Hepatic stellate cell (primary cell): ENCODE results near the gene FMN2.
"Not testable (repeated sequence)": the region's sequence is repeated elsewhere in the genome, so short reads cannot be mapped to it uniquely, and the experiment has no call there.

Experiments
- DNase-seq: peaks from one replicate; pipeline ENCODE4 v3.0.0; 2011; ENCODE audit warnings: low spot score

FMN2 gene

DNA sequence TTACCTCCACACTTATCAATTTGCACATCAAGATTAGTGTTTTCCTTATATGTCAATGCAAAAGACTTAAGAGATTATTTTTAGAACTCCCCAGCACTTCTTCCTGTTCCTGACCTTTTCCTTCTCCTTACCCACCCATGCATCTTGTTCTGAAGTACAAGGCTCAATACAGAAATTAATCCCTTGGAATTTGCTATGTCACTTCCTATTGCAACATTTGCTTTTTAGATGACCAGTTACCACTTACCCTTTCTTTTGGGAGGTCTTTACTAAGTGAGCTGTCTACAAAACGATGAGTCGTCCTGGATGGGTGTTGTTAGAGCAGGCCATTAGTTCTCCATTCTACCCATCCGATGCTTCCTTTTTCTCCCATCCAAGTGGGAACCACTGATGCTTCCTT lies 221.2 kb downstream of the FMN2 start:
- DNase-seq, result peak; percentile 16

- no peak for DNase-seq
Observed at GRCh38 chr1:240314845-240315801, 223.4 kb downstream of the FMN2 start.

- DNase-seq, result no peak
Observed at GRCh38 chr1:240319998-240320397, 228.3 kb downstream of the FMN2 start.

DNA sequence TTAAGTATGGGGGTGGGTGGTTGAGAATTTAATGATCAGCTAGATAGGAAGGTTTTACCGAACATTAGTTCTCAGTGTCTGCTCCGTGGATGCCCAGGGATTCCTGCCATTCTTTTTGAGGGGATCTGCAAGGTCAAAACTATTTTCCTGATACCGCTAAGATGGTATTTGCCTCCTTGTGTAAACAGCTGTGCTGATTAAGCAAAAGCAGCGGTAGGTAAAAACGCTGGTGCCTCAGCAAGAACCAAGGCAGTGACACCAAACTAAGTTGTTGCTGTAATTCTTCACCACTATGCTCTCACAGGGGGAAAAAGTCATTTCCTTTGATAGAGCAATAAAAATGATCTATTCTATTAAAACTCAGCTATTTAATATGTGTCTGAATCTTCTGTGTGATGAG lies 229.0 kb downstream of the FMN2 start:
- no peak for DNase-seq

DNA sequence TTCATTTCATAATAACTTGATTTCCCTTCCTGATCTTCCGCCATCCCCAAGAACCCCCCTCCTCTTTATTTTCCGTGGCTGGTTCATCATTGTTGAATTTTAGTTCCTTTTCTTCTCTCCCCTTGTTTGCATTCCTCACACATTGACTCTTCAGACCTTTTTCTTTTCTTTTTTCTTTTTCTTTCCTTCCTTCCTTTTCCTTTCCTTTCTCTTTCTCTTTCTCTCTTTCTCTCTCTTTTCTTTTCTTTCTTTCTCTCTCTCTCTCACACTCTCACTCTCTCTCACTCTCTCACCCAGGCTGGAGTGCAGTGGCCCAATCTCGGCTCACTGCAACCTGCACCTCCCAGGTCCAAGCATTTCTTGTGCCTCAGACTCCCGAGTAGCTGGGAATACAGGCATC lies 231.3 kb downstream of the FMN2 start:
- no peak for DNase-seq

DNA sequence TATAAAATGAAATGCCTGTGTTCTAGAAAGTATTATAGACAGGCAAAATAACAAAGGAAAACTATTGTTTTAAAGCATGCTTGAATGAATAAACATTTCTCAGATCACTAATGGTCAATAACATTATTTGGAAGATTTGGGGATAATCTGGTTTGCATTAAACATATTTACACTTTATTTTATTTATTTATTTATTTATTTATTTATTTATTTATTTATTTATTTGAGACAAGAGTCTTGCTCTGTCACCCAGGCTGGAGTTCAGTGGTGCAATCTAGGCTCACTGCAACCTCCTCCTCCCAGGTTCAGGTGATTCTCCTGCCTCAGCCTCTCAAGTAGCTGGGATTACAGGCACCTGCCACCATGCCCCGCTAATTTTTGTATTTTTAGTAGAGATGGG lies 236.7 kb downstream of the FMN2 start:
- DNase-seq, result not testable (repeated sequence)

DNA sequence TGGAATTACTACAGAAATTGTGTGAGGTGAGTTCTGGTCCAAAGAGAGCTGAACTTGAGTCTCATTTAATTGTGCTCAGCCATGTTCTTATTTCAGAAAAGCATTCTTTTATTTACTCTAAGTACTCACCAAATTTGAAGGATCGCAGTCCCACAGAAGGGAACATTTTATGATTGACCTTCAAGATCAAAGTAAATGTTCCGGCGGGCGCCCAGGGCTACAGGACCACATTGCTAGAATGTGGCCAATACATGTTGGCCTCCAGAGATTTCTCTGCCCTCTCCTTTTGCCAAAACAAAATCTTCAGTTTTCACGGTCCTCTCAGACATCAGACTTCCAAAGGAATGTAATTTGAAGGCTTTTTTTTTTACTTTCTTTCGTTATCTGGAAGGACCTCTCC lies 237.8 kb downstream of the FMN2 start:
- DNase-seq, result no peak

DNA sequence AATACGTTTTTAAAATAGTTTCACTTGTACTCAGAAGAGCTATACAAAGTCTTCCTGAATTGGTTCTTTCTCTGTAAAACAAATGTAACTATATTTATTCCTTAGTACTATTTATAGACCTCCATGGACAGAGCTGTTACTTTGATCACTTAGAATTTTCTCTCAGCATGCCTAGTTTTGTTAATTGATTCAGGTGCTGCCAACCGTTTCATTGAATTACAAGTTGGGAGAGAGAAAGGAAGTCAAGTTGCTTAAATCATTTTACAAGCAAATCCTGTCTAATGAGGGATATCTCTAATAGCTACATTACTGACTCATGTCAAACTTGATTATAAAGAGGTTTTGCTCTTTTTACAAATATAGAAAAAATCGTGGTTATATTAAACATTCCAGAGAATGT lies 241.0 kb downstream of the FMN2 start:
- DNase-seq, result no peak

DNA sequence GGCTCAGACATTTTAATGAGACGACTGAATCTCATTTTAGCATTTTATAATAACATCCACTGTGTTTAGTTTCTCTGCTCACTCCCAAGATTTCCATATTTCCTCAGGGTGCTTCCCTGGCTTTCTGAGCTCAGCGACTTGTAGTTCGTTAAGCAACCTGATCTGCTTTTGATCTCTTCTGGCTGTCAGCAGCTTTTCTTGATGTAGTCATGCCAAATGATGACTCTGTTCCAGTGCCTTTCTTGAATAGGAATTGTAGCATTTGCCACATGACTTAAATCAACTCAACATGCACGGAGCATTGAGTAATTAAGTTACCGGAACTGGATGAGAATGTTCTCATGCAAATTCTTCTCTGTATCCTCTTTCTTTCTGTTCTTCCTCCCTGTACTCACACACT lies 246.1 kb downstream of the FMN2 start:
- peak; percentile 63 for DNase-seq

DNA sequence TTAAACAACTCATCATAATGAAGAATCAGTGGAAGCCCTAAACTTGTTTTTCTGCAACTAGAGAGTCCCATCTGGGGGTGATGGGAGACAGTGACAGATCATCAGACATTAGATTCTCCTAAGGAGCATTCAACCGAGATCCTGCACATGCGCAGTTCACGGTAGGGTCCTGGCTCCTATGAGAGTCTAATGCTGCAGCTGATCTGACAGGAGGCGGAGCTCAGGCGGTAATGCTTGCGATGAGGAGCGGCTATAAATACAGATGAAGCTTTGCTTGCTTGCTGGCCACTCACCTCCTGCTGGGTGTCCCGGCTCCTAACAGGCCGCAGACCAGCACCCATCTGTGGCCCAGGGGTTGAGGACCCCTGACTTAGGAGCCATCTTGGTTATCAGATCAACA lies 247.2 kb downstream of the FMN2 start:
- DNase-seq, result no peak

GRCh38 chr1:240341365-240342250 lies 249.9 kb downstream of the FMN2 start:
- DNase-seq, result no peak

DNA sequence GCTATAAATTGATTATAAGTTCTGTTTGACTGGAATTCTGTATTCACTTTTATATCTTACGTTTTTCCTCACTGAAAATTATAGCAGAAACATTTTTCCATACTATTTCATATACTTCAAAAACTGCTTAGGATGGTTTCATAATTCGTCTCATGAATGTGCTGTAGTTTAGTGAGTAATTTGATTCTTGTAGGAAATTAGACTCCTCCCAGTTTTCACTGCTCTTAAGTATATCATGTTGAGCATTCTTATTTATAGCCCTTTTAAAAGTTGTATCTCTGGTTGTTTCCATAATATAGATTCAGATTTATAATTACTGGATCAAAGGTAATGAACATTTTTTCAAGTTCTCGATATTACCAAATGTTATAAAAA lies 250.6 kb downstream of the FMN2 start:
- DNase-seq, result no peak

- DNase-seq, result no peak
Observed at GRCh38 chr1:240343045-240343444, 251.4 kb downstream of the FMN2 start.

GRCh38 chr1:240343966-240344365 lies 252.3 kb downstream of the FMN2 start:
- no peak for DNase-seq

DNA sequence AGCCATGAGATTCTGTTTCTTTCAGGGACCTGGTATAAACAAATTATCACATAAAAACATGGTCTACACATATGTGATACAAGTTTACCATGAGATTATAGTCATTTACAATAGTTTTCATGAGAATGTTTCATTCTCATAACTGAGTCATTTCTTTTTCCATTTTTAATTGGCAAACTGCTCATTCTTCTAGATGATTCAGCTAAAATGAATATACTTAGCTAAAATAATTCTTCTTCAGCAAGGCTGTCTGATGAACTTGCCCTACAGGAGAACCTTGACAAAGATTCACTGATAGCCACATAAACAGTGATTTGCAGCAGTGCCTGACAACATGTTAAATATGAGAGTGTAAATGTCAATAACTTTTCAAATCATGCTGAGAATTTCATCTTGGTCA lies 253.2 kb downstream of the FMN2 start:
- no peak for DNase-seq

DNA sequence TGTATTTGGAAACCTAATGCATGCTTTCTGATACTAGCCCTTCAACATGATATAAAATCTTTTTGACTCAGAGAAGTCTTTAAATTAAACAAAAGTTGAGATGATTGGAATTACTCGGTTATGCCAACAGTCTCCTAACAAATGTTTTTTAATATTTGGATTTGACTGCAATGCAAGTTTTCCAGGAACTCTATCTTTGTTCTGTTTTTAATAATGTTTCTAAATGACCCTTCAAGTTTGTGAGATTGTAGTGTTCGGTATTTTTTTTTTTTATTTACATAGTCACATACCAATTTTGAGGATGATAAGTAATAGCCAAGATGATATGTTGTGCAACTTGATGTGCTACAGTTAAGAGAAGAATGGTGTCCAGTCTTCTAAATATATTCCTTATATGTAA lies 258.0 kb downstream of the FMN2 start:
- no peak for DNase-seq

DNA sequence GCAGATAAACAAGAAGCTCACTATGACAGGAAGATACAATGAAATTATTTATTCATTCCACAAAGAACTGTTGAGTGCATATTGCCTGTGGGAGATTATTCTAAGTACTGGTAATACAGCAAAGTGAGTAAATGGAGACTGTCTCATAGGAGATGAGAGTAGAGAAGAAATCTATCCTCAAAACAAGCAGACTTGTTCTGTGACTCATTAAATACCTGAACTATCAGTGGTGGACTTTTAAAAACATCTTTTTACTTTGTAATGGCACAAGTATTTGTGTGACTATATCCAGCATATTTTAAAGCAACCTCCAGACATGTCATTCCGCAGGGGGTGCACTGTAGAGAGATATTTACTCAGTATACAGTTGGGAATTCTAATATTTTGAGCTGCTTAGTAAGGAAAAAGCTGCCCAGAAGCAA lies 259.2 kb downstream of the FMN2 start:
- DNase-seq, result peak; percentile 49

DNA sequence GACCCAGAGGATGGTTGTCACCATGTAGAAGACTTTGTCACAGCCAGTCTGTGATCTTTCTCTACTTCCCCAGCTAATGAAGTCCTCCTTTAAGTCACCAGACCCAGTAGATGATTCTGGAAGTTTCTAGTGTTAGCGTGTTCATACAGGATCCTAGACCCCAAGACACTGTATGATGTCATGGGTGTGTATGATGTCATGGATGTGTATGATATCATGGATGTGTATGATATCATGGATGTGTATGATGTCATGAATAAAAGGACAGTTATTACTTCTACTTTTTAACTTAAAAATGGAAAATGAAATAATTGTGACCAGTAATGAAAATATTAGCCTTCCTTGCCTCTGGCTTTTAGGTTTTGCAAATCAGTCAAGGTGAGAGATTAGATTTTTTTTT lies 260.0 kb downstream of the FMN2 start:
- no peak for DNase-seq

DNA sequence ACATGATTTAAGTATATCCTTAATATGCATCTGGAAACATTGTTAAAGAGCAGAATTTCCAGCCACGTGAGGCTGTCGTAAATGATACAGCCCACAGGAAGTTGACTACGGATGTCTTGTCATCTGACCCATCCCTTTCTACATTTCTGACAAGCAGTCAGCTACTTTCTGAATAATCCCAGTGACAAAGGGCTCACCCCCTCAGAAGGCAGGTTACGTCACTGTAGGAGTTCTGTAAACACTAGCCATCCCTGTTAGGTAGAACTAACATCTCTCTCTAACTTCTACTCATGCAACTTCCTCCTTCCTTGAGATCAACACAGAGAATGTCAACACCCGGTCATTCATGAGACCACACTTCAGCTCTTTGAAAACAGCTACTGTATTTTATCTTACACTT lies 261.1 kb downstream of the FMN2 start:
- peak; percentile 33 for DNase-seq

GRCh38 chr1:240356568-240356967 lies 264.9 kb downstream of the FMN2 start:
- DNase-seq, result no peak

GRCh38 chr1:240362046-240362445 lies 270.4 kb downstream of the FMN2 start:
- no peak for DNase-seq

DNA sequence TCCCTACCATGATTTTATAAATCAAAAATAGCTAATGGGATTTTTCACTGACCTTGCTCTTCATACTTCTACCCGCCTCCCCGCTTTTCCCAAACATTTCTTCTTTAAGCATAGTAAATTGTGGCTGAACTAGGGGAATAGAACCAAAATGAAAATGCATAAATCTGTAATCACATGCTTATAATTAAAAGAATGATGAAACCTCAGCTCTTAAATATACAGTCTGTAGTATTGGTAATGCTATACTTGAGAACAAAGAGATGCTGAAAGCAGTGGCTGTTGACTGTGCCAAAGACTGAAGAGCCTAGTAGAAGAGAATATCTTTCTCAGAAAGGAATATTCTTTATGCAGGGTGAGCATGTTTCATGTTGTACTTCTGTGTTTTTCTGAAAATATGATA lies 271.1 kb downstream of the FMN2 start:
- DNase-seq, result no peak

GRCh38 chr1:240363315-240363714 lies 271.6 kb downstream of the FMN2 start:
- DNase-seq, result no peak
